GM12873 (cell line): ENCODE results near the gene FITM1.

Experiments
- CTCF ChIP-seq: IDR thresholded peaks from 2 replicates; pipeline ENCODE4 v1.5.1; 2012; ENCODE audit warnings: low read depth, mild to moderate bottlenecking, moderate library complexity, low read length, control low read depth; ENCODE audit not compliant: insufficient read depth; ENCODE audit errors: missing control alignments

Gene FITM1

GRCh38 chr14:24181371-24182077 lies 51.1 kb downstream of the FITM1 start:
- TF ChIP-seq CTCF, result no peak
